Measurements from ENCODE around the gene ARPC5L. TPM values are rescaled to one million over a fixed set of nuclear protein-coding genes. Genes with fewer than 3 reads are reported as not detected.
A peak's percentile ranks its signal among the peaks of the same experiment; 100 is the strongest.

ARPC5L gene
- total and polyA plus RNA-seq, 9 of the 15 experiments (the other 6 are each of a cell fraction or from before 2014, with no cell fraction given) = 25.4 to 113 (median 63.8) TPM

DNA sequence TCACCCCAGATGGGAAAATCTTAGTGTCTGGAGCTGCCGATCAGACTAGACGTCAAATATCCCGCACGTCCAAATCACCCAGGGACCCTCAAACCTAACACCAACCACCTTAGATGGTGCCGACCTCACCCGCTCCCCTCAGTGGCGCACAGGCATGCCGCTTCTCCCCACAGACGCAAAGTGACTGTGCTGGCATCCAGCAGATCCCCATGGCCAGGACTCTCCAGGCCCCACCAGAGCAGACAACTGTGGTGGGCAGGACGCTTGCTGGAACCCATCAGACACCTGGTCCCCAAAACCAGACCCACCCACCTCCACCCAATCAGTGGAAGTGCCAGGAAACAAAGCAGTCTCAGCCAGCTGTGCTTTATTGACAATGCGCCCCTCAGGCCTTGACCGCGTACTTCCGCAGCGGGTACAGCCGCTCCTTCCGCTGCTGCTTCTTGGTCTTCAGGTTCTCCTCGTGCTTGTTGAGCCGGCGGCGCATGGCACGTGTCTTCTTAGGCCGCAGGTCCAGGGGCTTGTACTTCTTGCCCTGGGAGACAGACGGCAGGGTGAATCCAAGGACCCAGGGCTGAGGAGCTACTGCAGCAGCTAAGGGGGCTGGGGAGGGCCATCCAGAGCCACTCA is 4.3 kb upstream of the ARPC5L start (continued):
- TF ChIP-seq, protein P1, sequence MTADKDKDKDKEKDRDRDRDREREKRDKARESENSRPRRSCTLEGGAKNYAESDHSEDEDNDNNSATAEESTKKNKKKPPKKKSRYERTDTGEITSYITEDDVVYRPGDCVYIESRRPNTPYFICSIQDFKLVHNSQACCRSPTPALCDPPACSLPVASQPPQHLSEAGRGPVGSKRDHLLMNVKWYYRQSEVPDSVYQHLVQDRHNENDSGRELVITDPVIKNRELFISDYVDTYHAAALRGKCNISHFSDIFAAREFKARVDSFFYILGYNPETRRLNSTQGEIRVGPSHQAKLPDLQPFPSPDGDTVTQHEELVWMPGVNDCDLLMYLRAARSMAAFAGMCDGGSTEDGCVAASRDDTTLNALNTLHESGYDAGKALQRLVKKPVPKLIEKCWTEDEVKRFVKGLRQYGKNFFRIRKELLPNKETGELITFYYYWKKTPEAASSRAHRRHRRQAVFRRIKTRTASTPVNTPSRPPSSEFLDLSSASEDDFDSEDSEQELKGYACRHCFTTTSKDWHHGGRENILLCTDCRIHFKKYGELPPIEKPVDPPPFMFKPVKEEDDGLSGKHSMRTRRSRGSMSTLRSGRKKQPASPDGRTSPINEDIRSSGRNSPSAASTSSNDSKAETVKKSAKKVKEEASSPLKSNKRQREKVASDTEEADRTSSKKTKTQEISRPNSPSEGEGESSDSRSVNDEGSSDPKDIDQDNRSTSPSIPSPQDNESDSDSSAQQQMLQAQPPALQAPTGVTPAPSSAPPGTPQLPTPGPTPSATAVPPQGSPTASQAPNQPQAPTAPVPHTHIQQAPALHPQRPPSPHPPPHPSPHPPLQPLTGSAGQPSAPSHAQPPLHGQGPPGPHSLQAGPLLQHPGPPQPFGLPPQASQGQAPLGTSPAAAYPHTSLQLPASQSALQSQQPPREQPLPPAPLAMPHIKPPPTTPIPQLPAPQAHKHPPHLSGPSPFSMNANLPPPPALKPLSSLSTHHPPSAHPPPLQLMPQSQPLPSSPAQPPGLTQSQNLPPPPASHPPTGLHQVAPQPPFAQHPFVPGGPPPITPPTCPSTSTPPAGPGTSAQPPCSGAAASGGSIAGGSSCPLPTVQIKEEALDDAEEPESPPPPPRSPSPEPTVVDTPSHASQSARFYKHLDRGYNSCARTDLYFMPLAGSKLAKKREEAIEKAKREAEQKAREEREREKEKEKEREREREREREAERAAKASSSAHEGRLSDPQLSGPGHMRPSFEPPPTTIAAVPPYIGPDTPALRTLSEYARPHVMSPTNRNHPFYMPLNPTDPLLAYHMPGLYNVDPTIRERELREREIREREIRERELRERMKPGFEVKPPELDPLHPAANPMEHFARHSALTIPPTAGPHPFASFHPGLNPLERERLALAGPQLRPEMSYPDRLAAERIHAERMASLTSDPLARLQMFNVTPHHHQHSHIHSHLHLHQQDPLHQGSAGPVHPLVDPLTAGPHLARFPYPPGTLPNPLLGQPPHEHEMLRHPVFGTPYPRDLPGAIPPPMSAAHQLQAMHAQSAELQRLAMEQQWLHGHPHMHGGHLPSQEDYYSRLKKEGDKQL (CRISPR knock-in tag; IDR thresholded peaks at IDR 0.05; ENCODE audit: borderline replicate concordance) = no peak
- TF ChIP-seq NONO (IDR thresholded peaks at IDR 0.05; ENCODE audit: low read depth in 2 of 2, low read length in 1 of 2) (no peak), POLR3G (IDR thresholded peaks at IDR 0.05; ENCODE audit: extremely low read depth, insufficient read length, insufficient replicate concordance) (no peak), CAMTA2 (CRISPR knock-in tag; conservative IDR thresholded peaks at IDR 0.05) (no peak), PCBP2 (IDR thresholded peaks at IDR 0.05; ENCODE audit: low read depth, low read length, poor library complexity, severe bottlenecking) (no peak), JUN (IDR thresholded peaks at IDR 0.05; ENCODE audit: borderline replicate concordance, low read depth, low read length) (no peak), JUN (CRISPR knock-in tag; IDR thresholded peaks at IDR 0.05; ENCODE audit: borderline replicate concordance) (no peak), KAT8 (IDR thresholded peaks at IDR 0.05; ENCODE audit: low read depth) (no peak), ELF4 (CRISPR knock-in tag; IDR thresholded peaks at IDR 0.05) (no peak), TRIM24 (IDR thresholded peaks at IDR 0.05) (no peak), PHB (CRISPR knock-in tag; IDR thresholded peaks at IDR 0.05) (no peak), E2F3 (CRISPR knock-in tag; IDR thresholded peaks at IDR 0.05) (no peak), POLR2G (IDR thresholded peaks at IDR 0.05; ENCODE audit: low read depth, low read length) (peak; percentile 73), TAF1 (IDR thresholded peaks at IDR 0.05; ENCODE audit: control insufficient read depth, extremely low read depth, insufficient read depth, low read length, severe bottlenecking) (no peak), ARNT (IDR thresholded peaks at IDR 0.05) (no peak), FOXJ2 (tag; IDR thresholded peaks at IDR 0.05) (no peak), POLR2B (IDR thresholded peaks at IDR 0.05; ENCODE audit: low read depth, partially characterized antibody) (no peak)
- TF ChIP-seq, protein P2, sequence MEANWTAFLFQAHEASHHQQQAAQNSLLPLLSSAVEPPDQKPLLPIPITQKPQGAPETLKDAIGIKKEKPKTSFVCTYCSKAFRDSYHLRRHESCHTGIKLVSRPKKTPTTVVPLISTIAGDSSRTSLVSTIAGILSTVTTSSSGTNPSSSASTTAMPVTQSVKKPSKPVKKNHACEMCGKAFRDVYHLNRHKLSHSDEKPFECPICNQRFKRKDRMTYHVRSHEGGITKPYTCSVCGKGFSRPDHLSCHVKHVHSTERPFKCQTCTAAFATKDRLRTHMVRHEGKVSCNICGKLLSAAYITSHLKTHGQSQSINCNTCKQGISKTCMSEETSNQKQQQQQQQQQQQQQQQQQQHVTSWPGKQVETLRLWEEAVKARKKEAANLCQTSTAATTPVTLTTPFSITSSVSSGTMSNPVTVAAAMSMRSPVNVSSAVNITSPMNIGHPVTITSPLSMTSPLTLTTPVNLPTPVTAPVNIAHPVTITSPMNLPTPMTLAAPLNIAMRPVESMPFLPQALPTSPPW (CRISPR knock-in tag; IDR thresholded peaks at IDR 0.05) = no peak
- TF ChIP-seq, protein P3, sequence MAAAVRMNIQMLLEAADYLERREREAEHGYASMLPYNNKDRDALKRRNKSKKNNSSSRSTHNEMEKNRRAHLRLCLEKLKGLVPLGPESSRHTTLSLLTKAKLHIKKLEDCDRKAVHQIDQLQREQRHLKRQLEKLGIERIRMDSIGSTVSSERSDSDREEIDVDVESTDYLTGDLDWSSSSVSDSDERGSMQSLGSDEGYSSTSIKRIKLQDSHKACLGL (CRISPR knock-in tag; IDR thresholded peaks at IDR 0.05; ENCODE audit: borderline replicate concordance, poor library complexity, severe bottlenecking) = no peak
- TF ChIP-seq, protein P4, sequence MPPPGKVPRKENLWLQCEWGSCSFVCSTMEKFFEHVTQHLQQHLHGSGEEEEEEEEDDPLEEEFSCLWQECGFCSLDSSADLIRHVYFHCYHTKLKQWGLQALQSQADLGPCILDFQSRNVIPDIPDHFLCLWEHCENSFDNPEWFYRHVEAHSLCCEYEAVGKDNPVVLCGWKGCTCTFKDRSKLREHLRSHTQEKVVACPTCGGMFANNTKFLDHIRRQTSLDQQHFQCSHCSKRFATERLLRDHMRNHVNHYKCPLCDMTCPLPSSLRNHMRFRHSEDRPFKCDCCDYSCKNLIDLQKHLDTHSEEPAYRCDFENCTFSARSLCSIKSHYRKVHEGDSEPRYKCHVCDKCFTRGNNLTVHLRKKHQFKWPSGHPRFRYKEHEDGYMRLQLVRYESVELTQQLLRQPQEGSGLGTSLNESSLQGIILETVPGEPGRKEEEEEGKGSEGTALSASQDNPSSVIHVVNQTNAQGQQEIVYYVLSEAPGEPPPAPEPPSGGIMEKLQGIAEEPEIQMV (tag; conservative IDR thresholded peaks at IDR 0.05; ENCODE audit: low read depth) = no peak
